GM18526 (cell line): Measurements from ENCODE around the gene SHOX.

Source experiments
- POLR2A ChIP-seq: IDR thresholded peaks from 3 replicates; pipeline ENCODE4 v1.6.1; 2011; ENCODE audit not compliant: insufficient read length; ENCODE audit errors: extremely low read depth

SHOX gene

GRCh38 chrX:630612-631496 is at the start of gene SHOX:
Gene SHOX, plus strand, starts transcription at chrX:630791. Its CDS starts 107 bp downstream, at chrX:630898.
- TF ChIP-seq POLR2A = no peak

- no peak for TF ChIP-seq POLR2A
Observed at GRCh38 chrX:581066-581465, 49.5 kb upstream of the SHOX start.

- TF ChIP-seq POLR2A = no peak
Observed at GRCh38 chrX:581720-582298, 48.8 kb upstream of the SHOX start.

GRCh38 chrX:584572-584971 is 46.0 kb upstream of the SHOX start:
- no peak for TF ChIP-seq POLR2A

GRCh38 chrX:585115-585808 is 45.3 kb upstream of the SHOX start:
- no peak for TF ChIP-seq POLR2A

GRCh38 chrX:586351-586750 is 44.2 kb upstream of the SHOX start:
- TF ChIP-seq POLR2A = no peak

GRCh38 chrX:590693-591404 is 39.7 kb upstream of the SHOX start:
- no peak for TF ChIP-seq POLR2A

GRCh38 chrX:599837-600715 is 30.5 kb upstream of the SHOX start:
- no peak for TF ChIP-seq POLR2A

GRCh38 chrX:614136-614535 is 16.5 kb upstream of the SHOX start:
- no peak for TF ChIP-seq POLR2A

- TF ChIP-seq POLR2A = no peak
Observed at GRCh38 chrX:617401-617800, 13.2 kb upstream of the SHOX start.

GRCh38 chrX:617891-618290 is 12.7 kb upstream of the SHOX start:
- TF ChIP-seq POLR2A = no peak

GRCh38 chrX:618761-619450 is 11.7 kb upstream of the SHOX start:
- no peak for TF ChIP-seq POLR2A

- TF ChIP-seq POLR2A = no peak
Observed at GRCh38 chrX:619451-619811, 11.2 kb upstream of the SHOX start.
